Measurements from ENCODE around the gene GRIN2A. TPM values are rescaled to one million over a fixed set of nuclear protein-coding genes. Genes with fewer than 3 reads are reported as not detected.

GRIN2A gene
- total and polyA plus RNA-seq, 12 donors, result 0.07 to 1.2 (median 0.32) TPM; not detected in 2

GRCh38 chr16:10076037-10076436 lies 106.2 kb downstream of the GRIN2A start:
- H3K4me1 ChIP-seq (replicated peaks in 1 of 2), result peaks cover 0 to 16% of the 10 kb centered on the region in 2 donors
- H3K27me3 ChIP-seq, result no peaks in the 10 kb centered on the region
- WGBS, 4 donors, result 72 to 85% (median 80%) methylated on average over 4 to 5 of the region's 5 CpGs
- TF ChIP-seq CTCF (IDR thresholded peaks at IDR 0.05) (no peak), POLR2A (IDR thresholded peaks at IDR 0.05) (no peak)
- no peak overlapping the region for H3K27ac ChIP-seq
- H3K9me3 ChIP-seq (replicated peaks in 1 of 3), result no peaks in the 10 kb centered on the region
- H3K4me3 ChIP-seq, result no peak overlapping the region
- no peaks in the 10 kb centered on the region for H3K36me3 ChIP-seq (replicated peaks in 1 of 2)
- intact Hi-C loops (cut with DNase I), result no loop called here
- no peak for DNase-seq

- WGBS, 4 donors, result 79 to 84% (median 79%) methylated on average over 4 of the region's 4 CpGs
These were observed 111.6 kb downstream of the GRIN2A start for GRCh38 chr16:10070591-10070990.

GRCh38 chr16:10069374-10069773 lies 112.9 kb downstream of the GRIN2A start:
- Histone ChIP-seq H3K4me3 (no peak overlapping the region), H3K9me3 (replicated peaks in 1 of 3) (no peaks in the 10 kb centered on the region), H3K27me3 (no peaks in the 10 kb centered on the region), H3K36me3 (replicated peaks in 1 of 2) (no peaks in the 10 kb centered on the region), H3K27ac (no peak overlapping the region), H3K4me1 (replicated peaks in 1 of 2) (no peaks in the 10 kb centered on the region)
- intact Hi-C loops (cut with DNase I), result no loop called here
- WGBS, 4 donors, result 48 to 56% (median 50%) methylated on average over 3 of the region's 3 CpGs
- TF ChIP-seq POLR2A (IDR thresholded peaks at IDR 0.05) (no peak), CTCF (IDR thresholded peaks at IDR 0.05) (no peak)
- no peak for DNase-seq

More at GRCh38 chr16:10070591-10070990, 111.6 kb downstream of the GRIN2A start:
- no peak overlapping the region for H3K27ac ChIP-seq
- no peaks in the 10 kb centered on the region for H3K36me3 ChIP-seq (replicated peaks in 1 of 2)
- H3K9me3 ChIP-seq (replicated peaks in 1 of 3), result no peaks in the 10 kb centered on the region
- H3K27me3 ChIP-seq, result no peaks in the 10 kb centered on the region
- no peak overlapping the region for H3K4me3 ChIP-seq
- H3K4me1 ChIP-seq (replicated peaks in 1 of 2), result no peaks in the 10 kb centered on the region
- intact Hi-C loops (cut with DNase I), result no loop called here
- no peak for DNase-seq
- TF ChIP-seq CTCF (IDR thresholded peaks at IDR 0.05), result no peak
- TF ChIP-seq POLR2A (IDR thresholded peaks at IDR 0.05), result no peak

- 55 to 86% (median 60%) methylated on average over 1 to 2 of the region's 2 CpGs for WGBS, 4 donors
- TF ChIP-seq POLR2A (IDR thresholded peaks at IDR 0.05) (no peak), CTCF (IDR thresholded peaks at IDR 0.05) (no peak)
These were observed 114.4 kb downstream of the GRIN2A start for GRCh38 chr16:10067835-10068234.

More at GRCh38 chr16:10067835-10068234, 114.4 kb downstream of the GRIN2A start:
- Histone ChIP-seq H3K4me3 (no peak overlapping the region), H3K27ac (no peak overlapping the region), H3K4me1 (replicated peaks in 1 of 2) (no peaks in the 10 kb centered on the region), H3K27me3 (no peaks in the 10 kb centered on the region), H3K36me3 (replicated peaks in 1 of 2) (no peaks in the 10 kb centered on the region), H3K9me3 (replicated peaks in 1 of 3) (no peaks in the 10 kb centered on the region)
- DNase-seq, result no peak
- intact Hi-C loops (cut with DNase I), result no loop called here

All from adrenal gland (tissue), 12 donors.